Measurements from ENCODE around the gene TOP1.

TOP1 gene

DNA sequence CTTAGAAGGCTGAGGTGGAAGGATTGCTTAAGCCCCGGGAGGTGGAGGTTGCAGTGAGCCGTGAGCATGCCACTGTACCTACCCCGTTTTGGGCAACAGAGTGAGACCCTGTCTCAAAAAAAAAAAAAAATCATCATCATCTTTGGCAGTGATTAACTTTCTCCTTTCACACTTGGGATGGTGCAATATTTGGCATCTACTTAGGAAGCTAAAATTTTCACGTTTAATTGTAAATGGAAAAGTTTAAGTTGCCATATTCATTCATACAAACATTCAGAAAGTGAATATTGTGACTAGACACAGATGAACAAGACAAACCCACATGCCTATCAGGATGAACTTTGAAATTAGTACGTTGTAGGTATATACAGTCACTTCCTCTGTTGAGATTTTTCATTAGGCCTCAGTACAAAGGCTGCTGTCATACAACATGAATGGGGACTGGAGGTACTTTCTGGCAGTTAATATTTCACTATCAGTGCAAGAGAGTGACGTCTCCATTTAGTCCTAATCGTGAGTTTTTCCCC is 10.3 kb downstream of the TOP1 start:
- Histone ChIP-seq H3K9me2 (replicated peaks; ENCODE audit: control insufficient read depth, low read length) (no peaks in the 10 kb centered on the region), H3K36me3 (ENCODE audit: control insufficient read depth, low read length) (peaks cover 93% of the 10 kb centered on the region), H3F3A (ENCODE audit: control insufficient read depth, insufficient read depth) (no peaks in the 10 kb centered on the region), H4K20me1 (ENCODE audit: control insufficient read depth, insufficient read depth, low read depth, low read length) (peaks cover 32% of the 10 kb centered on the region), H3K4me3 (ENCODE audit: low read length) (no peak overlapping the region), H3K27ac (ENCODE audit: low read depth, low read length) (no peak overlapping the region), H3K79me2 (ENCODE audit: control insufficient read depth, low read length) (peaks cover 100% of the 10 kb centered on the region), H3K4me1 (ENCODE audit: control insufficient read depth, low read length) (peaks cover 29% of the 10 kb centered on the region), H3K27me3 (ENCODE audit: control insufficient read depth, low read length) (no peaks in the 10 kb centered on the region), H3K9me3 (ENCODE audit: control insufficient read depth, insufficient read depth, low read length) (no peaks in the 10 kb centered on the region), H3K4me2 (ENCODE audit: low read length) (no peak overlapping the region)
- TF ChIP-seq, protein P1, sequence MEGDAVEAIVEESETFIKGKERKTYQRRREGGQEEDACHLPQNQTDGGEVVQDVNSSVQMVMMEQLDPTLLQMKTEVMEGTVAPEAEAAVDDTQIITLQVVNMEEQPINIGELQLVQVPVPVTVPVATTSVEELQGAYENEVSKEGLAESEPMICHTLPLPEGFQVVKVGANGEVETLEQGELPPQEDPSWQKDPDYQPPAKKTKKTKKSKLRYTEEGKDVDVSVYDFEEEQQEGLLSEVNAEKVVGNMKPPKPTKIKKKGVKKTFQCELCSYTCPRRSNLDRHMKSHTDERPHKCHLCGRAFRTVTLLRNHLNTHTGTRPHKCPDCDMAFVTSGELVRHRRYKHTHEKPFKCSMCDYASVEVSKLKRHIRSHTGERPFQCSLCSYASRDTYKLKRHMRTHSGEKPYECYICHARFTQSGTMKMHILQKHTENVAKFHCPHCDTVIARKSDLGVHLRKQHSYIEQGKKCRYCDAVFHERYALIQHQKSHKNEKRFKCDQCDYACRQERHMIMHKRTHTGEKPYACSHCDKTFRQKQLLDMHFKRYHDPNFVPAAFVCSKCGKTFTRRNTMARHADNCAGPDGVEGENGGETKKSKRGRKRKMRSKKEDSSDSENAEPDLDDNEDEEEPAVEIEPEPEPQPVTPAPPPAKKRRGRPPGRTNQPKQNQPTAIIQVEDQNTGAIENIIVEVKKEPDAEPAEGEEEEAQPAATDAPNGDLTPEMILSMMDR (IDR thresholded peaks at IDR 0.05; ENCODE audit: low read depth, low read length, poor library complexity, severe bottlenecking): no peak
- no peak for TF ChIP-seq EZH2phosphoT487 (IDR thresholded peaks at IDR 0.05; ENCODE audit: borderline replicate concordance, low read length)

DNA sequence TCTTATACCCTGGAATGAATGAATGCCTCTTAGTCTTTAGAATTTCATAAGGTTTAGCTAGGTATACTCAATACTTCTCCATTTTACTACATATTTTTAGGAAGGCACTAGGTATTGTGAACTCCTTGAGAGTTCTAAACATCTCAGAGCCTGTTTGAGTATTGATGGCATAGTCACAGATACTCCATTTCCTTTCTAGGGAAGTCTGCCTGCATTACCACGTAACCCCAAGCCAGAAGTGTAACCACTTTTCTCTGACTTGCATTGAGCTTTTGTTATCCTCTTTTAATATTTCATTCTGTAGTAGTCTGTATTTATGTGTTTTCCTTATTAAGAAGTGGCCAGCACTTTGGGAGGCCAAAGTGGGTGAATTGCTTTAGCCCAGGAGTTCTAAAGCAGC is 12.2 kb downstream of the TOP1 start:
- H3K27ac ChIP-seq (ENCODE audit: low read depth, low read length): no peak overlapping the region
- no peaks in the 10 kb centered on the region for H3K27me3 ChIP-seq (ENCODE audit: control insufficient read depth, low read length)
- no peaks in the 10 kb centered on the region for H3K9me2 ChIP-seq (replicated peaks; ENCODE audit: control insufficient read depth, low read length)
- H3K4me2 ChIP-seq (ENCODE audit: low read length): no peak overlapping the region
- no peaks in the 10 kb centered on the region for H3K9me3 ChIP-seq (ENCODE audit: control insufficient read depth, insufficient read depth, low read length)
- H4K20me1 ChIP-seq (ENCODE audit: control insufficient read depth, insufficient read depth, low read depth, low read length): peaks cover 32% of the 10 kb centered on the region
- no peak for TF ChIP-seq EZH2phosphoT487 (IDR thresholded peaks at IDR 0.05; ENCODE audit: borderline replicate concordance, low read length)
- TF ChIP-seq, protein P1 (IDR thresholded peaks at IDR 0.05; ENCODE audit: low read depth, low read length, poor library complexity, severe bottlenecking): no peak
- peaks cover 100% of the 10 kb centered on the region for H3K79me2 ChIP-seq (ENCODE audit: control insufficient read depth, low read length)
- peaks cover 2% of the 10 kb centered on the region; the same call in 1 of the 2 replicates for H3F3A ChIP-seq (ENCODE audit: control insufficient read depth, insufficient read depth)
- peaks cover 41% of the 10 kb centered on the region for H3K4me1 ChIP-seq (ENCODE audit: control insufficient read depth, low read length)
- H3K4me3 ChIP-seq (ENCODE audit: low read length): no peak overlapping the region
- peaks cover 79% of the 10 kb centered on the region for H3K36me3 ChIP-seq (ENCODE audit: control insufficient read depth, low read length)

DNA sequence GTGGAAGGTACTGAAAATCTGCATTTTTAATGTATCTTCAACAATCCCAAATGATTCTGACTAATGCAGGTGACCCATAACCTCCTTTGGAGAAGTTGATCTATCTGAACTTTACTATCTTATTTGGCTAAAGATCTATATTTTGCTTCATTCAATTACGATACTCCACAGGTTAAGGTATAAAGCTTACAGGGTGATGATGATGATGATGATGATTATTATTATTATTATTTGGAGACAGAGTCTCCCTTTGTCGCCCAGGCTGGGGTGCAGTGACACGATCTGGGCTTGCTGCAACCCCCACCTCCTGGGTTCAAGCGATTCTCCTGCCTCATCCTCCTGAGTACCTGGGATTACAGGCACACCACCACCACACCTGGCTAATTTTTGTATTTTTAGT is 13.1 kb downstream of the TOP1 start:
- Histone ChIP-seq H3F3A (ENCODE audit: control insufficient read depth, insufficient read depth) (peaks cover 4% of the 10 kb centered on the region; the same call in 1 of the 2 replicates), H3K36me3 (ENCODE audit: control insufficient read depth, low read length) (peaks cover 76% of the 10 kb centered on the region), H3K4me2 (ENCODE audit: low read length) (no peak overlapping the region), H3K9me3 (ENCODE audit: control insufficient read depth, insufficient read depth, low read length) (no peaks in the 10 kb centered on the region), H4K20me1 (ENCODE audit: control insufficient read depth, insufficient read depth, low read depth, low read length) (peaks cover 36% of the 10 kb centered on the region), H3K79me2 (ENCODE audit: control insufficient read depth, low read length) (peaks cover 100% of the 10 kb centered on the region), H3K27ac (ENCODE audit: low read depth, low read length) (no peak overlapping the region), H3K4me3 (ENCODE audit: low read length) (no peak overlapping the region), H3K4me1 (ENCODE audit: control insufficient read depth, low read length) (peaks cover 49% of the 10 kb centered on the region), H3K27me3 (ENCODE audit: control insufficient read depth, low read length) (no peaks in the 10 kb centered on the region), H3K9me2 (replicated peaks; ENCODE audit: control insufficient read depth, low read length) (no peaks in the 10 kb centered on the region)
- TF ChIP-seq, protein P1 (IDR thresholded peaks at IDR 0.05; ENCODE audit: low read depth, low read length, poor library complexity, severe bottlenecking): no peak
- no peak for TF ChIP-seq EZH2phosphoT487 (IDR thresholded peaks at IDR 0.05; ENCODE audit: borderline replicate concordance, low read length)
